ENCODE data around the gene SMPD2.

GRCh38 chr6:109441069-109441816 lies 719 bp downstream of the SMPD2 start:
- TF ChIP-seq EZH2 (IDR thresholded peaks at IDR 0.05; ENCODE audit: borderline replicate concordance, insufficient read depth, low read depth, low read length, poor library complexity, severe bottlenecking): no peak
- peak; percentile 31 for TF ChIP-seq CTCF (IDR thresholded peaks at IDR 0.05)
